NCI-H69 (cell line): Measurements from ENCODE around the gene CCR9.
A peak's percentile ranks its signal among the peaks of the same experiment; 100 is the strongest.

Source experiments
- DNase-seq: peaks from one replicate; lab custom pipeline; 2025; lab: John Stamatoyannopoulos, UW

The CCR9 gene

DNA sequence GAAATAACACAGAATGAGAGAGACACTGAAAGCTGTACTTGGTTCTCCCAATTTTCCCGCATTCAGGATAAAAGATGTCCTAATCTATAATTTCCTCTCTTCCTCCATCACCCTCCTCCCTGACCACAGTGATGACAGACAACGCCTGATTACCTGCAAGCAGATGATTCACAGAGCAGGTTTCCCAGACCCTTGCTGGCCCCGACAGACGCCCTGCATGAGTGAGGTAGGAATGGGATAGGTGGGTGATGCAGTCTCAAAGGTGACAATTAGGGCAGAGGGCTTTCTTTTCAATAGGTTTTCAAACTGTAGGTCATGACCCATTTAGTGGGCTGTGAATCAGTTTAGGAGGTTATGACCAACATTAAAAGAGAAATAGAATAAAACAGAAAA is 51.7 kb downstream of the CCR9 start:
- DNase-seq, result no peak

DNA sequence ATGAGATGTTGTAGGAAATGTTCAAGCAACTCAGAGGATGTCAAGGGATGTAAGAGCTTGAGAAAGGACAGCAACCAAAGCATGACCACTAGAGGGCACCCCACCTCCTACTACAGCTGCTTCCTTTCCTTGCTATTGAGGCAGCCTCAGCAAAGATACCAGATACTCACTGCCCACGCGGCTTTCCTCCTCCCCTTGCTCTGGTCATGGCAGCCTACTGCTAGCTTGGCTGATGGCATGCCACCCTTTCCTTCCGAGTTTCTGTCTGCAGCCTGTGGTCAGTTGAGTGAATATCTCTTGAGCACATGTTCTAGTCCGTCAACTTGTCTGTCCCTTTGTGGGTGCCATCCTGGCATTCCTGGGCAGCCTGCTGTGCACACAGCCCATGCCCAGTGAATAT is 52.5 kb downstream of the CCR9 start:
- peak; percentile 67 for DNase-seq

DNA sequence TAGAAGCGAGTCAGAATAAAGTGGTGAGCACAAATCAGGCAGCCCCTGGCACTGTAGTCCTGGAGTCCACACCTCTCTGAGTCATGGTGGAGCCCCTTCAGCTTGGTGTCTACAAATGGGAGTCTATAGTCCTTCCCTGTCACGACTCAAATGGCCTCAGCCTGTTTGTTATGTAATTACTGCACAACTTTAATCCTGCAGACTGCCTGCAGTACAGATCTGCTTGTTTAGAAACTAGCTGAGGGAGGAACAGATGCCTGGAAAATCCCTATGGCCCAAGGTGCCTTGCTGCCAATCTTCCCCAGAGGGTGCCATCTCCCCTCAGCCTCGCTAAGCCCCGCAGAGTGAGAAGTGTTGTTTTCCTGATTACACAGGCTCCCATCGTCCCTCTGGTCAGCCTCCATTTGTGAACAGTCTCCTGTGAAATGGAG is 53.0 kb downstream of the CCR9 start:
- DNase-seq, result no peak

DNA sequence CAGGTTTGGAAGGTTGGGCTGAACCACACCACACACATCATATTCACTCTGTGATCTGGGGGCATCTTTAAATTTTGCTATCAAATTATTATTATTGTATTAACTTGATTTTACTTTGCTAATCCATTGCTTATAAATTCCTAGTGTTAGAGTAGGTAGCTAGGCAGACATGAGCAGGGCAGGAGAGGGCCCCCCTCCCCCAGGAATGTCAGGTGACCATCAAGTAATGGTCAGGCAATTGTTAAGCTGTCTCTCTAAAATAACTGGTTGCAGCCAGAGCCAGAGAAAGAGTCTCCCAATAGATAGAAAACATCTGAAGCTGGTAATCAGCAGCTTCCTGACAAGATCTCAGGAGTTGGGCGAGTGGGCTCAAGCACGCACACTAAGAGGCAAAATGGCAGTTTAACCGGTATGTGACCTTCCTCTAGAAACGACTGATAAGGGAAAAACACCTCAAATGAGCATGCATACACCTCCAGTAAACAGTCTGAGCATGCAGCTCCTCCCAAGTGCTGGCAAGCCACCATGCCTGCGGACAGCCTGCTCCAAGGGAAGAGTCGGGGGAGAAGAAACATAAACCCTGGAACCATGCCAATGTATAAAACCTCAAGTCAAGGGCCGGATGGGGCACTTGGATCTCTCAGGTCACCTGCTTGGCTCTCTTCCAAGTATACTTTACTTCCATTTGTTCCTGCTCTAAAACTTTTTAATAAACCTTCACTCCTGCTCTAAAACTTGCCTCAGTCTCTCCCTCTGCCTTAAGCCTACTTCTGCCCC is 53.8 kb downstream of the CCR9 start:
- DNase-seq, result no peak

DNA sequence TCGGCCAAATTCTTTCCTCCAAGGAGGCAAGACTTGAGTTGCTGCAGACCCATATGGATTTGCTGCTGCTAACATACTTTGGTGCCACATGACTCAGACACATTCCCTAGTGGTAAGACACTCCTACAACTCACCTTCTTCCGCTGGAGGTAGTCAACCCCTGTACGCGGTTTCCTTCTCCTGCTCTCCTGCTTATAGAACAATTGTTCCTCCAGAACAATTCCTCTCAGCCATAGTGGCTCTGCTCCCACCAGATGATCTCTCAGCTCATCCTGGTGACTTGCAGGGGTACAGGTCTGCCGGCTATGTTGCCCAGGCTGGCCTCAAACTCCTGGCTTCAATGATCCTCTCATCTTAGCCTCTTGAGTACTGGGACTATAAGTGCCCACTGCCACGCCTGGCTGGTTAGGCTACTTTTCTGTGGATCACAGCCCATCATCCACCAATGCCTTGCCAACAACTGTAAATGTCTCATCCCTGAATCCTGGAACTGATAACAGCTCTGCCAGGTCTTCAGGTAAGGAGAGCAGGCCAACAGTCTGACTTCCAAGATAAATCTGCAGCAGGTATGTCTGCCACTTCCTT is 54.5 kb downstream of the CCR9 start:
- DNase-seq, result no peak

DNA sequence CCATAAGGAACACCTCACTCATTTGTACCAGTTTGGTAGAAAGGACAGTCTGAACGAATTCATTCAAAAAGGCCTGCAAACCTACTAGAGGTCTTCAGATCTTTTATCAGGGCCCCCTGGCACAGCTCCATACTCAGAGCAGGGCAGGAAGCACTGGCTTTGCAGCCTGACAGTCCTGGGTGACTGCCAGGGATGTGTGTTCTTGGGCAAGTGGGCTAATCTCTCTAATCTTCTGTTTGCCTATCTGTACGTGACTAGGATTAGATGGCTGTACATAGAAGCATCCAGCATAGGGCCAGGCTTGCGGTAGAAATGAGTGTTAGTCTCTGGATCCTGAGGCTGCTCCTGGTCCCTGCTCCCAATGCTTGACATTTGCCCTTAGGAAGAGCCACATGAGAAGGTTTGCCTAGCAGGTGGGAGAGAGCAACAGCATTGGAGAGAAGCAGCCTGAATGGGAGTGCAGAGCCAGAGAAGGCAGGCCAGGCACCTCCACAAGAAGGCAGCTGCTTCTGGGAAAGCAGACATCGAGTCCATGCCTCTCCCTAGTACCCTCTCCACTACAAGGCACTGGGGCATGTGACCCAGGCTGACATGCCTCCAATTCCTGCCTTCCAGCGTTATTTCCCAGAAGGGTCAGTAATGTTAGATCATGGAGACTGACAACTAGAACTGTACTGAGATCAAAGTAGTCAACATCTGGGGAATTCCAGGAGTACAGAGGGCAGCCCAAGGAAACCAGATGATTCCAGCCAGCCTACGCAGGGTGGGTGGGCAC is 55.9 kb downstream of the CCR9 start:
- DNase-seq, result no peak

DNA sequence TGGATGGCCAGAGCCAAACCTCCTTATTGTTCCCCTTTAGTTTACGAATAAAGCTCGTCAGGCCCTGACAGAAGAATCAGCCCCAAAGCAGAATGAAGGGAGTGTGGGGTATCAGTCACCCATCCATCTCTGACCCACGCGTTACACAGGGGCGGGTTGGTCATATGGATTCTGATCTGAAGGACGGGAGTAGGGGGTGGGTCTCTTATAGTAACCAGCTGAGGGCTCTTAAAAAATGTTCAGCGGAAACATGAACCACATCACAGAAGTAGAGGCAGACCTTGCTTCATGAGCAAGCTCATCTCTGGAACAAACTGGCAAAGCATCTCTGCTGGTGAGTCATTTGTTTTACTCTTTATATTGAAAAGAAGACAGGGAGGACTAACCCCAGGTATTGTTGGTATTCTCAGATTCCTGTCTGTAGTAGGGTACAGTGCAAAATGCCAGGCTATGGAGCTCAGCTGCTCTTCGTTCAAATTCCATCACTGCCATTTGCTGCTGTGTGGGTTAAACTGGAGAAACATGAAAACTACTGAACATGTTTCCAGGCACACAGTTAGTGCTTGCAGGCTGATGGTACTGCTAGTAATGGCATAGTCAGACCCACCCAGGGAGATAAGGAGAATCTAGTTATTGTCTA is 57.0 kb downstream of the CCR9 start, which contains the start of gene CXCR6:
CXCR6 (plus strand) TSS at position 258 of the 640 bp plus-strand sequence. CDS start 3,018 bp downstream, outside the sequence.
- no peak for DNase-seq

DNA sequence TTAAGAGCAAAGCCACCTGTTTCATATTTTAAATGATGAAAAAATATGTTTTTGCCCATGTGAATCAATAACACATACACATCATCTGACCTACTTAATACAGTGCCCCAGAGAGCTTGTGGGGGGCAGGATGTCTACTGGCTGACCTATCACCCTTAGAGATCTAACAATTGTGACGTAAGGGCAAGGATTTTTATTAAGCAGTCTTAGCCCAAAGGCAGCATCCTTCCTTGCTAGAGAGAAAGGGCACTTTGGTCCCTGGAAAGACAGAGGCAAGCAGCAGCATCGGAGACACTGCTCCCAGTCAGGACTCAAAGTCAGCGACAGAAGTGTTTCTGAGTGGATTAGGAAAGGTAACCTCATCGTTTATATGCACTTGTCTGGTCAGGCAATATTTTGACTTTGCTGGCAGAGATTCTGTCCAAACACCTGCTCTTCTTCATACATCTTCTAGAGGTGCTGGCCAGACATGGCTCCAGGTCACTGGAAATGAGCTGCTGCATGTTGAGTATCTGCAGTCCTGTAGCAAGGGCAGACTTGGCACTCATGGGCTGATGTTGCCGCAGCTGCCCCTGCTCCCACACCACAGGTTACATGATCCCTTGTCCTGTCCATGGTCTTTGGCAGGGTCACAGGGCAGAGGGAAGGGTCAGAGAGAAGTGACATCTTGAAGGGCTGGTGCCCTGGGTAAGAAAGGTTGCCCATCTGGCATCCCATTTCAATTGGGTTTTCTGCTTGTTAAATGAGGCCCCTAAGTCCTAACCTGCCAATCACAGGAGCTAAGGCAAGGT is 58.7 kb downstream of the CCR9 start:
- DNase-seq, result no peak

DNA sequence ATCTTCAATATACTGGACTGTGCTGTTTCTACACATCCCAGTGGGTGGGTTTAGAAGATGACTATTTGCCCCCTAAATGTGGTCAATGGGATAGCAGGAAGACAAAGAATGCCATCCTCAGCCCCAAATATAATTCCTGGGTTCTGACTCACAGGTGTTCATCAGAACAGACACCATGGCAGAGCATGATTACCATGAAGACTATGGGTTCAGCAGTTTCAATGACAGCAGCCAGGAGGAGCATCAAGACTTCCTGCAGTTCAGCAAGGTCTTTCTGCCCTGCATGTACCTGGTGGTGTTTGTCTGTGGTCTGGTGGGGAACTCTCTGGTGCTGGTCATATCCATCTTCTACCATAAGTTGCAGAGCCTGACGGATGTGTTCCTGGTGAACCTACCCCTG is 60.0 kb downstream of the CCR9 start:
- no peak for DNase-seq

DNA sequence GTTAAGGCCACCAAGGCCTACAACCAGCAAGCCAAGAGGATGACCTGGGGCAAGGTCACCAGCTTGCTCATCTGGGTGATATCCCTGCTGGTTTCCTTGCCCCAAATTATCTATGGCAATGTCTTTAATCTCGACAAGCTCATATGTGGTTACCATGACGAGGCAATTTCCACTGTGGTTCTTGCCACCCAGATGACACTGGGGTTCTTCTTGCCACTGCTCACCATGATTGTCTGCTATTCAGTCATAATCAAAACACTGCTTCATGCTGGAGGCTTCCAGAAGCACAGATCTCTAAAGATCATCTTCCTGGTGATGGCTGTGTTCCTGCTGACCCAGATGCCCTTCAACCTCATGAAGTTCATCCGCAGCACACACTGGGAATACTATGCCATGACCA is 60.5 kb downstream of the CCR9 start:
- DNase-seq, result no peak

DNA sequence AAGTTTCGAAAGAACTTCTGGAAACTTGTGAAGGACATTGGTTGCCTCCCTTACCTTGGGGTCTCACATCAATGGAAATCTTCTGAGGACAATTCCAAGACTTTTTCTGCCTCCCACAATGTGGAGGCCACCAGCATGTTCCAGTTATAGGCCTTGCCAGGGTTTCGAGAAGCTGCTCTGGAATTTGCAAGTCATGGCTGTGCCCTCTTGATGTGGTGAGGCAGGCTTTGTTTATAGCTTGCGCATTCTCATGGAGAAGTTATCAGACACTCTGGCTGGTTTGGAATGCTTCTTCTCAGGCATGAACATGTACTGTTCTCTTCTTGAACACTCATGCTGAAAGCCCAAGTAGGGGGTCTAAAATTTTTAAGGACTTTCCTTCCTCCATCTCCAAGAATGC is 61.0 kb downstream of the CCR9 start:
- no peak for DNase-seq

DNA sequence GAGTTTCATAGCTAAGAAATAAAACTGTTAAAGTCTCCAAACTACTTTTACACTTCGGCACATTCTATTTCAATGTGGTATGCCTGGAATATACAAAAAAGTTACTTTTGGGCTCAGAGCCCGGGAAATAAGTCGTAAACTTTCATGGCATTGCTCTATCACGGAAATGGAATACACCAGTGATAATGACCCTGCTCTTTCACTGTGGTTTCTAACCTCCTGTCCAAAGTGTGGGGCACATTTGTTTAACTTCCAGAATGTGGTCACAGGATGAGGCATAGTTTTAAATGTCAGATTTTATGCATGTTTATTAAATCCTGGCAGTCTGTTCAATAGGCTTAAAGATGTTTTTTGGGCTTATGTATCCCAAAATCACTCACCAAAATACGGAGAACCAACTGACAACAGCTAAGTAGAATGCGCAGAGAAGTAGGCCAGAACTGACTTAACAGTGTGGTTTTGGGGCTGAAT is 62.0 kb downstream of the CCR9 start:
- DNase-seq, result no peak

DNA sequence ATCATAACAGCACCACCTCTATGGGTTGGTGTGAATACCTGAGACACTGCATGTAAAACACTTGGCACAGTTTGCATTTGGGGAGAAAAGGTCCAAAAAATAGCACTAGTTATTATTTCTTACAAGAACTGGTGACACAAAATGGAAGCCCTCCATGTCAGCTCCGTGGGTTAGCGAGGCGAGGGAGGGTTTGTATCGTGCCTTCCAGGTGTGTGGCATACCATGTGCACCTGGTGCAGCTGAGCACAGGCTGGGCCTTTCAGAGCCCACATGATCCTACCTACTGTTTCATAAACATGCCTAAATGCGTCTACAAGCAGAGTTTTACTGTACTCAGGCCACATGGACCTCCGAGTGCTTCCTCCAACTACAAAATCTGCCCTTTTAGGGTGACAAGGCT is 62.5 kb downstream of the CCR9 start:
- no peak for DNase-seq

DNA sequence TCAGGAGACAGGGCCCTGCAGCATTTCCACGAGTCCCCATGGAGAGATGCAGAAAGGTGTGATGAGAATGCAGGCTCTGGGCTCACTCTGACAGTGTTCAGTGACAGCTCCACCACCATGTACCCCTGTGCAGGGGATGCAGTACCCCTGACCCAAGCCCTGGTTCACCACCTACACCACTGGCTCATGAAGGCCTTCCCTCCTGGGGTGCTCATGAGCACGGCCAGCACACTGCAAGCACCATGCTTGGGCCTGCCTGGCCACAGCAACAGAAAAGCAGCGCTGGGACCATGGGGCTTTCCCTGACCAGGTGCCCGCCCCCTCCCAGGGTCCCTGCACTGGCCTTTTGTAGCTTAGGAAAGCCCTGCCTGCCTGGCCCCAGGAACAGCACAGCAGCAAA is 63.1 kb downstream of the CCR9 start:
- DNase-seq, result no peak

DNA sequence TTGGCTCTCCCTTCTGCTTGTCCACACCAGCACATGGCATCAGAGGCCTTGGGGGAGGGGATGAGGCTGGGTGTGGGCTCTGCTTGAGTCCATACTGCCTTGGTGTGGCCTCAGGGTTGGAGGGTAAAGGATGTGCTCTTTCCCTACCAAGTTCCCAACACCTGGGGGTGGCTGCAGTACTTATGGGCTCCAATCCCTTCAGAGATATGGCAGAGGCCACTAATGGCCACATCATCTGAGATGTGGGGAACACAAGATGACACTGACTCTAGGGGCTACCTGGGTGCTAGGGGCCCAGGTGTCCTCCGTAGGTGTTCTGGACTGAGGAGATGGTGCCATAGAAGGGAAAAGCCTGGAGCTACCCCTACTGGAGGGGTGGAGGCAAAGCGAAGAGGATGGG is 63.8 kb downstream of the CCR9 start:
- no peak for DNase-seq

DNA sequence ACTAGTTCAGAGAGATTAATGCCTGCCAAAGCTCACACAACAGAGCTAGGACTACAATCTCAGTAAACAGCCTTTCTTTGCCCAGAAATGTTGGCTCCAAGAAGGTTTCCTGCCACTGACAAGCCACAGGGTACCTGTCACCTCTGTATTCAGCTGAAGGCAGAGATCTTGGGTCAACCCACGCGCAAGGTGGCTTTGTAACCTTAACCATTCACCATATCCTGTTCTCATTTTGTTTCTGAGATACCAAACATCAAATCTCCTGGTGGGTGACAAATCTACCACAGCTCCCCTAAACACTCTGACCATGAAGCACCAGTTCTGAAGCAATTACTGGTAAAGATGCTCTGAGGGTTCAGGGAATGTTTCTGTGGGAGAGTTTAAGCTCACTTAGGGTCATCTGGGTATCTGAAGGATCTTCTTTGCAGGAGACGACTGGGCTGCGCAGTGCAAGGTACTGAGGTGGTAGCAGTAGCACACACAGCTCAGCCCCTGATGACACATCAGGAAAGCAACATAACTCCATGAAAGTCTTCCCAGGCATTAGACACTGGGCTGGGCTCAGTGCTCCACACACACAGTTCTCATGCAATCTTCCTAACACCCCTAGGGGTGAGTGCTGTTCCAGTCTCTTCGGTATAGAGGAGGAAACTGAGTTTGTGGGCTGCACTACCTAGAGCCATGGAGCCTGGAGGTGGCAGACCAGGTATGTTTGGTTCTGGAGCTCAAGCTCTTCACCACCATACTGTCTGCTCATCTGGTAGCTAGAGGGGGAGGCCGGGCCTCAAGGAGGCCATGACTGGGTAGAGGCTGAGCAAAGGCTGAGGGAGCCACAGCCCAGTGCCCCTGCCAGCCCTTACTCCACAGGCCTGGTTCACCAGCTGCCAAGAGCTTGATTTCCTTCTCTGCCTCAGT is 64.6 kb downstream of the CCR9 start:
- DNase-seq, result no peak

DNA sequence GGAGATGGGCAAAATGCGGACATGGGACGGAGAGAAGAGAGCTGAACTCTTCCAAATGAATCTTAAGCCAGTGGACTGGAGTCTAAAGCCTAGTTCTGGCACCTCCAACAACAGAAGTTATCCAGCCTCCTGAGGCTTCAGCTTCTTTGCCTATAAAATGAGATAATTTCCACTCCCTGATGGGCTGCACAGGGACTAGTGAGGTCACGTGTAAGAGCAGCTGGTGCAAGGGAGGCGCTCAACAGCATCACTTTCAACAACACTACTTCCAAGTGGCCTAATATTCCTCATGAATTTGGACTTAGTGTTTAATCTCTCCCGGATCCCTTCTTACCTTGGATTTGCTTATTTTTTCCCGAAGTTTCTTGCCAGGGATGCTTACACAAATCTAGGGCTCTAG is 65.6 kb downstream of the CCR9 start:
- DNase-seq, result no peak

DNA sequence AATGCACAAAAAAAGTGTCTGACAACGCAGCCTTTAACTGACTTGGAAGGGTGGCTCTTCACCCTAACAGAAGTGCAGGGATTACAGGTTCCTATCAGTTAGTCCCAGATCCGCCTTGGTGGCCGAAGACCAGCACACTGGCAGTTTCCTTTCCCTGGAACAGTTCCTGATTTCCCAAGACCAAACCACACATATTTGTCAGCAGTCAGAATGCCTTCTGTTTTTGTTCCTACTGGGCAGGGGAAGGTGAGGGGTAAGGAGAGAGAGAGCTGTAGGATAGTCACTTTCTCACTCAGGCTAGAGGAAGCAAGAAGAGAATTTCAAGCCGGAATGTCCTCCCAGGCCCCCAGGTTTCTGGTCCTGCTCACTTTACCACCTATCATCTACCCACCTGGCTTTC is 66.1 kb downstream of the CCR9 start:
- no peak for DNase-seq
